Measurements from ENCODE around the gene TMEM270.

- TF ChIP-seq CTCF (IDR thresholded peaks at IDR 0.05 in 2 of 3, conservative IDR thresholded peaks at IDR 0.05 in 1 of 3; ENCODE audit: borderline replicate concordance in 1 of 3, insufficient read depth in 1 of 3, low read depth in 2 of 3, low read length in 2 of 3), result no peak
- no peak for TF ChIP-seq SP1 (IDR thresholded peaks at IDR 0.05; ENCODE audit: low read depth)
- no peak for TF ChIP-seq ZBTB33 (IDR thresholded peaks at IDR 0.05; ENCODE audit: extremely low read depth, insufficient replicate concordance, low read length)
- no peak for TF ChIP-seq ZNF274 (IDR thresholded peaks at IDR 0.05; ENCODE audit: low read depth, low read length)
- TF ChIP-seq EGR1 (IDR thresholded peaks at IDR 0.05; ENCODE audit: low read depth), result no peak
- no peak for TF ChIP-seq EZH2 (IDR thresholded peaks at IDR 0.05)
- TF ChIP-seq POLR2A (IDR thresholded peaks at IDR 0.05; ENCODE audit: borderline replicate concordance, extremely low read depth, insufficient read depth, insufficient read length), result no peak
- no peak for TF ChIP-seq CEBPB (IDR thresholded peaks at IDR 0.05; ENCODE audit: low read depth)
- TF ChIP-seq SIN3A (IDR thresholded peaks at IDR 0.05; ENCODE audit: low read depth), result no peak
- no peak for TF ChIP-seq MAX (IDR thresholded peaks at IDR 0.05)
- TF ChIP-seq ELF1 (IDR thresholded peaks at IDR 0.05; ENCODE audit: borderline replicate concordance, low read depth), result no peak
Measured at GRCh38 chr7:73894166-73894565, 33.2 kb downstream of the TMEM270 start.

Data from HCT116 (cell line).